GM23248 (cell line): Measurements from ENCODE around the gene CAMKMT.

Experiments used
- EZH2 ChIP-seq: fragments of 200-600 bp; sonication (generic); IDR thresholded peaks from 2 replicates; pipeline ENCODE4 v1.6.1; 2018; ENCODE audit warnings: antibody characterized with exemption, mild to moderate bottlenecking; ENCODE audit not compliant: insufficient read depth, poor library complexity, severe bottlenecking
- EZH2phosphoT487 ChIP-seq: fragments of 200-600 bp; sonication (generic); IDR thresholded peaks from 2 replicates; pipeline ENCODE4 v1.6.1; 2018; ENCODE audit warnings: antibody characterized with exemption, moderate library complexity, mild to moderate bottlenecking, low read depth; ENCODE audit not compliant: insufficient read depth

- TF ChIP-seq EZH2 (no peak), EZH2phosphoT487 (no peak)
These were observed 301.8 kb downstream of the CAMKMT start for GRCh38 chr2:44663471-44664073.
